Measurements from ENCODE around the gene TSPAN32.

Gene TSPAN32

GRCh38 chr11:2301631-2302305, at the start of gene TSPAN32, which contains the start of gene C11orf21:
Gene TSPAN32, plus strand, starts transcription at chr11:2302013. Its CDS starts 137 bp downstream, at chr11:2302150.
Gene C11orf21, minus strand, starts transcription at chr11:2301918. Its CDS starts 110 bp downstream, at chr11:2301808.
- DNase-seq: no peak

DNA sequence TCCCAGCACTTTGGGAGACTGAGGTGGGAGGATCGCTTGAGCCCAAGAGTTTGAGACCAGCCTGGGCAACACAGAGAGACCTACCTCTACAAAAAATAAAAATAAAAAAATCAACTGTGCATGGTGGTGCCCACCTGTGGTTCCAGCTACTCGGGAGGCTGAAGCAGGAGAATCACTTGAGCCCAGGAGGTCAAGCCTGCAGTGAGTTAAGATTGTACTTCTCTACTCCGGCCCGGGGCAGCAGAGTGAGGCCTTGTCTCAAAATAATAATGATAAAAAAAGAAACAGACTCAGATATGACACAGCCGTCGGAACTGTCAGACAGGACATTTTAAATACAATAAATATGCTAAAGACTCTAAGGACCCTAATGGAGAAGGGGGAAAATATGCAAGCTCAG, 49.8 kb upstream of the TSPAN32 start:
- no peak for DNase-seq

GRCh38 chr11:2256293-2256913, 45.4 kb upstream of the TSPAN32 start:
- no peak for DNase-seq

GRCh38 chr11:2256951-2257700, 44.7 kb upstream of the TSPAN32 start:
- no peak for DNase-seq

DNA sequence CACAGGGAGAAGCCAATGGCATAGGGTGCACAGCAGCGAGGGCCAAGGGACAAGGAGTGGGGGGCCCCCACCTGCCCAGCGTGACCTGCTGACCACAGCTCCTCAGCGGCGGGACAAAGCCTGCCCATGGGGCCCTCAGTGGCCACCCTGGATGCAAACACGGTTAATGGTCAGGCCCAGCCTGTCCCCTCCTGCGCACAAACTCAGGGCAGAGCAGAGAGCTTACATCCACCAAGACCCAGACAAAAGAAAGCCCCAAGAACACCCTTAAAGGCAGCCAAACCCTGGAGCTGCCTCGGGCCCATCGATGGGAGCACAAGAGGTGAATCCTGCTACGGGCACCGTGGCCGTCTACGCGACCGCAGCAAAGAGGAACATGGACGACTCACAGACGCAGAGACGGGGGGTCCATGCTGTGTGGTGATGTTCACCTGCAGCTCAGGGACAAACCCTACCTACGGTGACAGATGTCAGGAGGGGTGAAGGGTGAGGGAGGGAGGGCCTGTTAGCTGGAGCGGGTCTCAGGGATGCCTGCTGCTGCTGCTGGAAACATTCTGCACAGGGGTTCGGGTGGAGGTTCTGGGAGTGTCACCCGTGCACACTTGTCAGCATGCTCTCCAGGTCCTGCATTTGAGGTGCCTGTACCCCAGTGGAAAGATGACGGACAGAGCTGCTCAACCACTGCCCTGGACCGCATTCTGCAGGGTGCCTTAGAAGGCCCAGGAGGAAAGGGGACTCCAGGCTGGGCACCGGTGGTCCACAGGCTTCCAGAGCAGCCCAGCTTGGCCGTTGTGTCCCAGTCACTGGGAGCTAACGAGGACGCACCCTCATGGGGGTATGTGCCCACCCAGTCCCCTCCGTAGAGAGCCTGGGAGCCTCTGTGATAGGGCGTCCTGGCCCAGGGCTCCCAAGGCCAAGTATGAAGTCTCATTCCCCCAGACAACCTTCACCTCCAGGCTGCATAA, 43.0 kb upstream of the TSPAN32 start:
- DNase-seq: no peak

DNA sequence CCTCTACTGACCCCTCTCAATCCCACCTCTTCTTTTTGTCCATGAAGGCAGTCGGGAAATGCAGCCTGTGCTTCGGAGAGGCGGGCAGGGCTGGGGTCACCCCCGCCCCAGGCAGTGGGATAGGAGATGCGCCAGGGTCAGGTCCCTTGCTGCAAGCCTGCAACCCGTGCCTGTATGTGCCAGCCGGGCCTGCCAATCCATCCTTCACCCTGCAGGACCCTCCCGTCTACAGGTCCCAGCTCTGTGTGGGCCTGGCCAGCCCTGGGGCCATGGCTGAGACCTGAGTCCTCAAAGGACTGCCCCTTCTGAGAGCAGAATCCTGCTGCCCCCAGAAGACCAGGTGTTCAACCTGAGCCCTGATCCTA, 42.4 kb upstream of the TSPAN32 start:
- DNase-seq: no peak

DNA sequence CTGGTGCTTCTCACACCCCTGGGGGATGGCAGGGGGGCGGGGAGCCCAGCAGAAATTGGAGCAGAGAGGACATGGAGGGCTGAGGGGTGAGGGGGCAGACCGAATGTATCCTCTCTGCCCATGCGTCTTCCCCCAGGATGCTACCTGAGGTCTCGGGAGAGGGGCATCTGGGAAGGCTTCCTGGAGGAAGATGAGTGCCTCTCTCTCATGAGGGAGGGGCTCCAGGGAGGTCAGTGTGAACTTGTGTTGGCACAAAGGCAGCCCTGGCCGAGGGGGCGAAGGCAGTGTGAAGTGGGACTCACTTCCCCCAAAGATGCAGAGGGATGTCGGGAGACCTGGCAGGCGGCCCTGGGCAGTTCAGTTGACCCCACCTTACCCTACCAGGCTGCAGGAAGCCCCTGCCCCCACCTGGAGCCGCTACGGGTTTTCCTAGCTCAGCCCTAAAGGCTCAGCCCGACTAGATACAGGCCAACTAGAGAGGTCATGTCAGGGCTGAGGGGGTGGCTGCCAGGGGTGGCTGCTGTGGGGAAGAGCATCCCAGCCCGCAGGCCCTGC, 41.8 kb upstream of the TSPAN32 start:
- no peak for DNase-seq

DNA sequence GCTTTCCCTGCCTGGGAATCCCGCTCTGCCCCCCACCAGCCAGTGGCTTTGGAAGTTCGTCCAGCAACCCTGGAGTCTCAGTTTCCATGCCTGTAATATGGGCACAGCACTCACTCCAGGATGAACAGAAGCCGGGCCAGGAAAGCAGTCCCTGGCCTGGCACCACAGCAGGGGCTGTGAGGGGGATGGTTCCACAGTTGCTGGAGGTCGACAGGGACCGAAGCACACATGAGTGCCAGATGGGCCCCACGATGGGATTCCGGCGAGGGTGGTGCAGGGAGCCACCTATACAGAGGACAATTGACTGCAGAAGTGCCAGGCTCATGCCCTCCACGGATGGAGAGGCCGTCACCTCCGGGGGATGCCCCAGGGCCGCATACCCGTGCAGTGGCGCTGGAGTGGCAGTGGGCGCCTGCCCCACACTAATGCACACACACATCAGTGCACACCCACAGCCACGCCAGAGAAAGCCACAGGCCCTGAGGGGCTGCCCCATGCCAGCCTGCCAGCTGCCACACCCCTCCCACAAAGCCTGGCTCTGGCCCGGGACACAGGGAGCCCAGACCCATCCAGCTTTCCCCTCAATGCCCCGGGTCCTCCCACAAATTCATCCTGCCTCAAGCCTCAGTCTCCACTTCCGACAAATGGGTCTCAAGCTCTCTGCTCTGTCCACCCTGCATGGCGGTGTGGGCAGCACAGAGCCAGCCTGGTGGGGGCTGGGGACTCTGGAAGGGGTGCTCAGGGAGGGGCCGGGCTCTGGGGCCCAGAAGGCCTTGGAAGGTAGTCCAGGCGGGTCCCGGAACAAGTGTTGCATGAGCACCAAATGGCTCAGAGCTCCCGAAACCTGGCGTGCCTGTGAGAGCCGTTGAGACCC, 41.1 kb upstream of the TSPAN32 start:
- no peak for DNase-seq

DNA sequence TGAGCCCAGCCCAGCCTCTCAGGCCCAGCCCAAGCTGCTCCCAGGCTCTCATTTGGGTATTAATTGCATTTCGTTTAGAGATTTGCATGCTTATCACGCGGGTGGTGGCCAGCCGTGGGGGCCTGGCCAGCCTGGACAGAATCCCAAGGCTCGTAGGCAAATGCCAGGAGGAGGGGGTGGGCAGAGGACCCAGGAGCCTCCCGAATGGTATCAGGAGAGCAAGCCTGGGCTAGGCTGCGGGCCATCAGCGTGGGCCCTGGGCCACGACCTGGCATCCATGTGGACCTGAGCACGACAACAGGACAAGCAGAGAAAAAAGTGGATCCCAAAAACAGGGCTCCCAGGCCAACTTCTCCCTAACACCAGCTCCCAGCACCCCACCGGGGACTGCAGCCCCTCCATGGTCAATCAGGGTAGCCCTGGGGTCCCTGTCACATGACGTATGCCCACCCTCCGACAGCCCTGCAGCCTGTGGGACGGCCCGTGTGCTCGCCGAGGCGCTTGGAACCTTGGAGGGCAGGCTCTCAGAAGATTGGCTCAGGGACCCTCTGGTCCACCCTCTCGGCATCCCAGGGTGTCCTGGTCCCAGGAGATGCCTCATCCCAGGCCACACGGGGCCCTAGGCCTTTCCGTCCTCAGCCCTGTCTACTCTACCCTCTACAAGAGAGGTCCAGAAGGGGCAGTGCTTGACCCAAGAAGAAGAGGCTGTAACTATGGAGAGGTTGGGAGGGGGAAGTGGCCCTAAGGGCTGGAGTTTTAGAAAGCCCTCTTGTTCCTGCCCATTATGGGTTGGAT, 40.2 kb upstream of the TSPAN32 start:
- no peak for DNase-seq

DNA sequence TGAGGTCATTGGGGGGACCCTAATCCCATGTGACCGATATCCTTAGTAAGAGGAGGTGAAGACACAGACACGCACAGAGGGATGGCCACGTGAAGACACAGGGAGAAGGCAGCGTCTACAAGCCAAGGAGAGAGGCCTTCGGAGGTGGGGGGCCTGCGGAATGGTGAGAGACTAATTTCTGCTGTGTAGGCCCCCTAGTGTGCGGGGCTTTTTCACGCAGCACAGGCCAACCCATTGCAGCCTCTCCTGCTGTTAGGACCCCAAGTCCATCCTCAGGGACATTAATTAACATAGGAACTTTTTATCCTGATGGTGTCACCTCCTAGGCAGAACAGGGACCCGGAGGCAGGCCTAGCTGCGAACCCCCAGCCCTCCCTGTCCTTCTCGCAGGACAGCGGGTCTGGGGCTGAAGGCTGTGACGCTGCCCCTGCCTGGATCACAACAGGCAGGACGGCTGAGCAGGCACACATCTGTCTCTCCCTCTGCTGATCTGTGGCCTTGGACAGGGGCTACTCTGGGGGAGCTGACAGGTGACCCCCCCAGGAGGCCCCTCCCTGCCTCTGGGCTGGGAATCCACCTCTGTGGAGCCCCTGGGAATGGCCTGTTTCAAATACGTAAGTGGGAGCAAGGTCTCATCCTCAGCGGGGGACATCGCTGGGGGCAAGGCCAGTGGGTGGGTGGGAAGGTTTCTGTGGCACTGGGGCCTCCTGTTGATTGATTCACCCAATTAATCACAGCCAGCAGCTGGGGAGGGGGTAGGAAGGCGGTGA, 39.3 kb upstream of the TSPAN32 start:
- no peak for DNase-seq

DNA sequence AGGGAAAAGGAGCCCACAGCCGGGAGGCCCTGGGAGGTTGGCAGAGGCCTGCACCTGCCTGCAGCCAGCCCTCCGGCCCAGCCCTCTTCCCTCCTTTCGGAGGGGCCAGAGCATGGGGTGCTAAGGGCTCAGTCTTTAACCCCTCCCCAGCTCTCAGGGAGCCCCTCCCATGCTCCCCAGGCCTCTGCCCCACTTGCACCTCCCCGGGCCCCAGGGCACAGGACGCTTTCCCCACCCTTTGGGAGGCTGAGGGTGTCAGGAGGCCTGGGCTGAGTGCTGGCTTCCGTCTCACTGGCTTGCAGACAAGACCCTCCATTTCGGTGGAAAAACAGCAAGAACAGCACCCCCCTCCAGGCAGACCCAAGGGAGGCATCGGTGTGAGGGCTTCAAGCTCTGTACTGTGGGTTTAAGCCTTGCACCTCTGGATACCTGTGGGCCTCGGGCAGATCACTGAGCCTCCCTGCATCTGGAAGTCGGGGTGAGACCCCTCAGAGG, 38.7 kb upstream of the TSPAN32 start:
- no peak for DNase-seq

GRCh38 chr11:2263724-2264360, 38.0 kb upstream of the TSPAN32 start:
- DNase-seq: no peak

- no peak for DNase-seq
Measured at GRCh38 chr11:2264366-2265053, 37.3 kb upstream of the TSPAN32 start.

GRCh38 chr11:2265396-2265795, 36.4 kb upstream of the TSPAN32 start:
- DNase-seq: no peak

GRCh38 chr11:2265854-2266585, 35.8 kb upstream of the TSPAN32 start:
- DNase-seq: no peak

GRCh38 chr11:2266586-2267305, 35.1 kb upstream of the TSPAN32 start:
- DNase-seq: no peak

- DNase-seq: no peak
Measured at GRCh38 chr11:2267306-2267850, 34.4 kb upstream of the TSPAN32 start.

All from NCI-H1105 (cell line).